HCT116 (cell line): Measurements from ENCODE around the gene ALOXE3. TPM values are rescaled to one million over a fixed set of nuclear protein-coding genes. Genes with fewer than 3 reads are reported as not detected.

Experiments used
- ATAC-seq: fragments of 200-7000 bp; cut with Tn5 transposase; 2 replicates; pipeline ENCODE4 v1.9.1; 2020; ENCODE audit warnings: mild to moderate bottlenecking, moderate library complexity
- BruUV-seq: library from RNA; stranded (reverse); fragments of 400-500 nt; replicated peaks from 2 replicates; lab custom pipeline; 2021; lab: Mats Ljungman, UMichigan
- CTCF ChIA-PET: fragments of 300-600 bp; sonication (Branson Sonifier 250); formaldehyde crosslinking; loops from one replicate; lab custom pipeline; 2021; ENCODE audit warnings: antibody characterized with exemption; lab: Charles Lee
- POLR2A ChIA-PET: fragments of 300-600, 350-600 bp; sonication (Branson Sonifier 250); formaldehyde crosslinking; loops from one replicate; lab custom pipeline; 2021; ENCODE audit warnings: antibody characterized with exemption; lab: Charles Lee
- RAD21 ChIA-PET, 2 experiments: fragments of 300-600 bp; sonication (Branson Sonifier 250); formaldehyde crosslinking; loops; one replicate each; lab custom pipeline; 2023; ENCODE audit warnings: low total read pairs in 2 of 2; ENCODE audit not compliant: uncharacterized antibody in 2 of 2, unreplicated experiment in 2 of 2, low non-redundant PET in 1 of 2; lab: Charles Lee
- DNase-seq: peaks from one replicate; pipeline ENCODE4 v3.0.0-alpha.2; 2010; ENCODE audit warnings: low read depth, low spot score
- H2AFZ ChIP-seq: fragments of 200-600 bp; shearing (Covaris generic), sonication (generic); 2 replicates; pipeline ENCODE4 v1.6.1; 2017; ENCODE audit warnings: low read depth, mixed run types, mixed read lengths, antibody characterized with exemption, low read length; ENCODE audit not compliant: poor library complexity, severe bottlenecking
- H3K27ac ChIP-seq: 2 replicates; pipeline ENCODE4 v1.5.1; 2012; ENCODE audit warnings: low read depth, low read length
- H3K27me3 ChIP-seq: fragments of 200-600 bp; sonication (generic); 2 replicates; pipeline ENCODE4 v1.6.1; 2016; ENCODE audit warnings: mixed run types, low read length, mixed read lengths; ENCODE audit not compliant: insufficient read depth
- H3K36me3 ChIP-seq, 2 experiments: fragments of 200-500 bp in 1 of 2; fragments of 200-600 bp in 1 of 2; sonication (Bioruptor generic) in 1 of 2; sonication (generic) in 1 of 2; 2 replicates each; pipeline versions ENCODE4 v1.5.1 to v1.6.1; 2014 to 2016; ENCODE audit warnings: low read length in 2 of 2, inconsistent platforms in 1 of 2, mixed read lengths in 1 of 2, mixed run types in 1 of 2; ENCODE audit not compliant: insufficient read depth in 2 of 2, control insufficient read depth in 1 of 2
- H3K4me1 ChIP-seq, 2 experiments: fragments of 200-600 bp in 1 of 2; sonication (generic) in 1 of 2; 2 replicates each; pipeline versions ENCODE4 v1.5.1 to v1.6.1; 2012 to 2017; ENCODE audit warnings: low read length in 2 of 2, inconsistent platforms in 1 of 2, mild to moderate bottlenecking in 1 of 2, mixed read lengths in 1 of 2, mixed run types in 1 of 2, moderate library complexity in 1 of 2; ENCODE audit not compliant: insufficient read depth in 2 of 2, control insufficient read depth in 1 of 2
- H3K4me2 ChIP-seq: fragments of 200-600 bp; sonication (generic); 2 replicates; pipeline ENCODE4 v1.6.1; 2017; ENCODE audit warnings: mixed run types, low read length, mixed read lengths
- H3K4me3 ChIP-seq, 2 experiments: fragments of 200-600 bp in 1 of 2; sonication (generic) in 1 of 2; replicated peaks in 1 of 2; 2 replicates each; pipeline ENCODE4 v1.5.1; 2011 to 2016; ENCODE audit warnings: low read length in 2 of 2, control low read depth in 1 of 2, low read depth in 1 of 2, mild to moderate bottlenecking in 1 of 2, mixed read lengths in 1 of 2, mixed run types in 1 of 2
- H3K79me2 ChIP-seq: fragments of 200-600 bp; sonication (generic); 2 replicates; pipeline ENCODE4 v1.6.1; 2017; ENCODE audit warnings: mild to moderate bottlenecking, mixed run types, low read length, moderate library complexity, mixed read lengths; ENCODE audit not compliant: insufficient read depth
- H3K9ac ChIP-seq: fragments of 200-600 bp; sonication (generic); 2 replicates; pipeline ENCODE4 v1.6.1; 2016; ENCODE audit warnings: low read length, mixed read lengths
- H3K9me2 ChIP-seq: fragments of 200-600 bp; sonication (generic), shearing (Covaris generic); 2 replicates; pipeline ENCODE4 v1.6.1; 2017; ENCODE audit warnings: mixed run types, mild to moderate bottlenecking, moderate library complexity; ENCODE audit not compliant: insufficient read depth
- H3K9me3 ChIP-seq, 2 experiments: fragments of 200-500 bp in 1 of 2; fragments of 200-600 bp in 1 of 2; sonication (Bioruptor generic) in 1 of 2; sonication (generic) in 1 of 2; 2 replicates each; pipeline ENCODE4 v1.6.1; 2014 to 2017; ENCODE audit warnings: low read length in 2 of 2, mixed read lengths in 2 of 2, inconsistent platforms in 1 of 2, low read depth in 1 of 2, mild to moderate bottlenecking in 1 of 2, mixed run types in 1 of 2, moderate library complexity in 1 of 2; ENCODE audit not compliant: control insufficient read depth in 1 of 2, insufficient read depth in 1 of 2
- H4K20me1 ChIP-seq: fragments of 200-600 bp; sonication (generic), shearing (Covaris generic); 2 replicates; pipeline ENCODE4 v1.6.1; 2017; ENCODE audit warnings: mixed run types, mild to moderate bottlenecking, moderate library complexity; ENCODE audit not compliant: insufficient read depth
- POLR2AphosphoS5 ChIP-seq: IDR thresholded peaks from 2 replicates; pipeline ENCODE4 v1.6.1; 2011; ENCODE audit warnings: mild to moderate bottlenecking, low read depth, low read length, moderate library complexity
- TCF7L2 ChIP-seq: IDR thresholded peaks from 2 replicates; pipeline ENCODE4 v1.7.0; 2011; ENCODE audit warnings: borderline replicate concordance, inconsistent platforms; ENCODE audit not compliant: insufficient read depth, insufficient read length; ENCODE audit errors: extremely low read depth
- intact Hi-C: fragments of 100-400 bp; cut with micrococcal nuclease; formaldehyde crosslinking; loops from 2 replicates; pipeline ENCODE4 v1.10.0; 2022
- total RNA-seq: library from RNA; stranded (reverse); gene quantifications from one replicate; pipeline ENCODE4 v1.2.1, GENCODE V29; 2021; ENCODE audit not compliant: unreplicated experiment
- TF ChIP-seq, protein P1 (sequence below): IDR thresholded peaks from 2 replicates; pipeline ENCODE4 v1.6.1; 2011; ENCODE audit warnings: mild to moderate bottlenecking, low read length, moderate library complexity; ENCODE audit not compliant: insufficient replicate concordance; ENCODE audit errors: extremely low read depth

Gene ALOXE3
- total RNA-seq, 1 experiment from 2014 or later, result 3.5 TPM

DNA sequence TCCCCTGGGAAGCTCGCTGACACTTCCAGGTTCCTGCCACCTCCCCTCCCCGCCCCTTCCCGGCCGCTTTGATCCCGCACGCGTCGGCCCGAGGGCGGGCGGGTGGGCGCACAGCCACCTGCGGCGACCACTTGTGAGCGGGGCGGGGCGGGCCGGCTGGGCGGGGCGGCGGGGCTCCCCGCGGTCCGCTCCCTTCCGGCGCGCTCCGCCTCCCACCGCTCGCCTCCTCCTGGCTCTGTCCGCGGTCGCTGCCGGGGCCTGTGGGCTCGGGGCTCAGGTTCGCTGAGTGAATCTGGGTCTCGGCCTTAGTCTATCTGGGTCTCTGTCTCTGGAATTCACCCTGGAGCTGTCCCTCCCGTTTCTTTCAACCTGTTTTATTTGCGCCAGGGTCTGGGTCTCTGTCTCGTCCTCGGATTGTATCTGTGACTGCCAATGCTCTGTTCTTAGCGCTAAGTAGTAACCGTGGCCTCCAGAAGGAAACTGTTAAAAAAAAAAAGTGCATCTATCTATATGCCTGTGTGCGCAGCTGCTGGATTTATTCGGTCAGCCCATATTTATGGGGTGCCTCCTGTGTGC lies 8.3 kb upstream of the ALOXE3 start:
- H3K36me3 ChIP-seq, result no peaks in the 10 kb centered on the region
- TF ChIP-seq POLR2AphosphoS5 (peak; percentile 45), TCF7L2 (peak; percentile 54)
- TF ChIP-seq, protein P1, sequence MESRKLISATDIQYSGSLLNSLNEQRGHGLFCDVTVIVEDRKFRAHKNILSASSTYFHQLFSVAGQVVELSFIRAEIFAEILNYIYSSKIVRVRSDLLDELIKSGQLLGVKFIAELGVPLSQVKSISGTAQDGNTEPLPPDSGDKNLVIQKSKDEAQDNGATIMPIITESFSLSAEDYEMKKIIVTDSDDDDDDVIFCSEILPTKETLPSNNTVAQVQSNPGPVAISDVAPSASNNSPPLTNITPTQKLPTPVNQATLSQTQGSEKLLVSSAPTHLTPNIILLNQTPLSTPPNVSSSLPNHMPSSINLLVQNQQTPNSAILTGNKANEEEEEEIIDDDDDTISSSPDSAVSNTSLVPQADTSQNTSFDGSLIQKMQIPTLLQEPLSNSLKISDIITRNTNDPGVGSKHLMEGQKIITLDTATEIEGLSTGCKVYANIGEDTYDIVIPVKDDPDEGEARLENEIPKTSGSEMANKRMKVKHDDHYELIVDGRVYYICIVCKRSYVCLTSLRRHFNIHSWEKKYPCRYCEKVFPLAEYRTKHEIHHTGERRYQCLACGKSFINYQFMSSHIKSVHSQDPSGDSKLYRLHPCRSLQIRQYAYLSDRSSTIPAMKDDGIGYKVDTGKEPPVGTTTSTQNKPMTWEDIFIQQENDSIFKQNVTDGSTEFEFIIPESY, result no peak
- TF ChIP-seq, all 23 proteins: peak for 2
- Histone ChIP-seq H4K20me1 (no peaks in the 10 kb centered on the region), H3K4me3 (peak overlapping the region; percentile 44 to 57), H3K9me3 (no peaks in the 10 kb centered on the region), H2AFZ (peak overlapping the region; percentile 80), H3K4me1 (peaks cover 23 to 62% of the 10 kb centered on the region in 2 experiments), H3K79me2 (no peaks in the 10 kb centered on the region), H3K9me2 (no peaks in the 10 kb centered on the region), H3K4me2 (peak overlapping the region; percentile 86), H3K9ac (peak overlapping the region; percentile 54), H3K27ac (peak overlapping the region; percentile 57), H3K27me3 (no peaks in the 10 kb centered on the region)
- RAD21 ChIA-PET, result no interaction called here
- no TSS peak for BruUV-seq
- DNase-seq, result no peak
- intact Hi-C loops, result loop anchor here (5.0 to 10.0 kb wide), 2 partner anchors 258 to 439 kb away; partner anchors contain the start of genes RPL26, TP53 and WRAP53
- ATAC-seq, result peak; percentile 29
- CTCF ChIA-PET, result interaction anchor here (0.8 to 2.1 kb wide), 3 partner anchors 7 to 53 kb away, joined by 3 to 7 read pairs (median 6); no protein-coding TSS in a partner anchor
- POLR2A ChIA-PET, result interaction anchor here (0.8 to 2.8 kb wide), 7 partner anchors 27 to 97 kb away, joined by 3 to 14 read pairs (median 4); partner anchors contain the start of gene BORCS6
